ENCODE results near the gene SCAP.

Gene SCAP

DNA sequence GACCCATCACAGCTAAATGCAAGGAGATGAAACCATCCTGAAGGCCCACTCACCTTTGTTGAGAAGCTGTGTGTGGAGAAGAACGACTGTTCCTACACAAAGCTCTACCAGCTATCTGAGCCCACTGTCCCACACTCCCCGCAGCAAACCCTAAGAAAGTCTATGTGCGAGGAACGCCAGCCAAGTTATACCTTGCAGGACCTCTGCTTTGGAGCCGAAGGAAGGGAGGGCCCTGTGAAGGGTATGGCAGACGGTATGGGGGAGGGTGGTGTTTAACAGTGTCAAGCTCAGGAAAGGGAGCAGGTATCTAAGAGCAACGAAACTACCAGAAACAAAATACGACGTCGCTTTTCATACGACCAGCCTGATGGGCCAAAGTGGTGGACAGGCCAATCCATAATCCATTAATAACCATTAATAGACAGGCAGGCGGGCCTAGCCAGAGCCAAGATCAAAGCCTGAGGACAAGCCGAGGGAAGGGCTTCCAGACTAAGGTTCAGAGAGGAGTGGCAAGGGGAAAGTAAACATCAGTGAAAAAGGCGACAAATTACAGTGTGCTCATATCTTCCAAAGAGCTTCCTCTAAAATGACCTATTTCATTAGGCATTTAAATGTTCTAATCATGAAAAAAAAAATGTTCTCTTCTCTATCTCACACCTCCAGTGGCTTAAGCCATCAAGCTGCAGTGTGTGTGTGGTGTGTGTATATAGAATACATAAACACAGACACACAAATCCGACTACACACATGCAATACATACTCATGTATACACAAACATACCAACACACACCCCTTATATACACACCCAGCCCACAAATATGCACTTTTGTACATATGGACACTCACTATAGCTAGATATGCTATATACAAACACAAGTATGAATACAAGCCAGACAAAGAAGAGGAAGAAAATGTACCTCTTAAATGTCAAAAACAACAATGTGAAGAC, 51.0 kb downstream of the SCAP start:
- Histone ChIP-seq H3K27me3 (ENCODE audit: control insufficient read depth, insufficient read depth, low read length) (no peaks in the 10 kb centered on the region), H3K4me1 (peaks cover 7% of the 10 kb centered on the region), H3K9ac (no peak overlapping the region), H3K27ac (no peak overlapping the region), H3K9me3 (ENCODE audit: control insufficient read depth, low read length) (no peaks in the 10 kb centered on the region), H3K4me2 (ENCODE audit: low read length) (no peak overlapping the region), H3K4me3 (ENCODE audit: low read depth, low read length) (no peak overlapping the region), H2AFZ (no peak overlapping the region), H3K79me2 (peaks cover 40% of the 10 kb centered on the region), H3K36me3 (ENCODE audit: control insufficient read depth, insufficient read depth, low read length) (no peaks in the 10 kb centered on the region)
- TF ChIP-seq, protein P1, sequence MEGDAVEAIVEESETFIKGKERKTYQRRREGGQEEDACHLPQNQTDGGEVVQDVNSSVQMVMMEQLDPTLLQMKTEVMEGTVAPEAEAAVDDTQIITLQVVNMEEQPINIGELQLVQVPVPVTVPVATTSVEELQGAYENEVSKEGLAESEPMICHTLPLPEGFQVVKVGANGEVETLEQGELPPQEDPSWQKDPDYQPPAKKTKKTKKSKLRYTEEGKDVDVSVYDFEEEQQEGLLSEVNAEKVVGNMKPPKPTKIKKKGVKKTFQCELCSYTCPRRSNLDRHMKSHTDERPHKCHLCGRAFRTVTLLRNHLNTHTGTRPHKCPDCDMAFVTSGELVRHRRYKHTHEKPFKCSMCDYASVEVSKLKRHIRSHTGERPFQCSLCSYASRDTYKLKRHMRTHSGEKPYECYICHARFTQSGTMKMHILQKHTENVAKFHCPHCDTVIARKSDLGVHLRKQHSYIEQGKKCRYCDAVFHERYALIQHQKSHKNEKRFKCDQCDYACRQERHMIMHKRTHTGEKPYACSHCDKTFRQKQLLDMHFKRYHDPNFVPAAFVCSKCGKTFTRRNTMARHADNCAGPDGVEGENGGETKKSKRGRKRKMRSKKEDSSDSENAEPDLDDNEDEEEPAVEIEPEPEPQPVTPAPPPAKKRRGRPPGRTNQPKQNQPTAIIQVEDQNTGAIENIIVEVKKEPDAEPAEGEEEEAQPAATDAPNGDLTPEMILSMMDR (IDR thresholded peaks at IDR 0.05): no peak

DNA sequence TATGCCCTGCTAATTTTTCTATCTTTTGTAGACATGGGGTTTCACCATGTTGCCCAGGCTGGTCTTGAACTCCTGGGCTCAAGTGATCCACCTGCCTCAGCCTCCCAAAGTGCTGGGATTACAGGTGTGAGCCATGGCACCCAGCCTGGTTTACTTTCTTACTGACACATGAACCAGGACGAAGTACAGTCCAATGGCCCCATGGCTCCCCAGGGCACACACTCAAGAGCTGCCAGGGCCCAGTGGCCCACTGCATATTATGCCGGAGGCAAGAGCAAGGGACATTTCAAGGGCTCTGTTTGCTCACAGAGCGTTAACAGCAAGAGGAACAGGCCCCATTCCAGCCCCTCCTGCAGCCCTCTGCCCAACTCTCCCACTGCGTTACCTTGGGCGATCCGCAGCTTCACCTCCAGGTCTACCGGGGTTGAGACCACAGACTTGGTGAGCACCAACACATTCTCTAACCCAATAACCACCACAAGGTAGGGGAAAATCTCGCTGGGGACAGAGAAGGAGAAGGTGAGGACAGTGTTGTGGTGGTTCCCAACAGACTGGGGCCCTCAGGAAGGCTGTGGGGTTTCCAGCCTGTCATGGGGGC, 52.1 kb downstream of the SCAP start:
- Histone ChIP-seq H3K4me3 (ENCODE audit: low read depth, low read length) (no peak overlapping the region), H3K79me2 (peaks cover 31% of the 10 kb centered on the region), H3K9ac (no peak overlapping the region), H3K27ac (no peak overlapping the region), H3K36me3 (ENCODE audit: control insufficient read depth, insufficient read depth, low read length) (no peaks in the 10 kb centered on the region), H3K4me2 (ENCODE audit: low read length) (no peak overlapping the region), H2AFZ (no peak overlapping the region), H3K9me3 (ENCODE audit: control insufficient read depth, low read length) (no peaks in the 10 kb centered on the region), H3K4me1 (peaks cover 7% of the 10 kb centered on the region), H3K27me3 (ENCODE audit: control insufficient read depth, insufficient read depth, low read length) (no peaks in the 10 kb centered on the region)
- TF ChIP-seq, protein P1 (IDR thresholded peaks at IDR 0.05): no peak

DNA sequence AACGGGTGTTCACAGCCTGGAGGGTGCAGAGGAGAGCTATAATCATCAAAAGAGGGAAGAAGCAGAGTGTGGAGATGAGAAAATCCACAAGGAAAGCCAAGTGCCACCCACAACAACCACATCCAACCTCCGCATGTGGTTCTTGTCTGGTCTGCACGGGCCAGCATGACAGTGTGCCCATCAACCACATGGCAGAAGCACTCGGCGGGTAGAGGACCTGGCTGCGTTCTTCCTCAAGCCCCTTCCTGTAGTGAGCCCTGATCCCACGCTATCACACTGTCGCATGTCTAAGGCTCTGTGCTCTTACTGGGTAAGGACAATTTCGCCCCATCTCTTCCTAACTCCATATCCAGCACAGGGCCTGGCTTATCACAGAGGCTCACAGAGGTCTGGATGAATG, 53.0 kb downstream of the SCAP start:
- H3K4me1 ChIP-seq: peaks cover 7% of the 10 kb centered on the region
- TF ChIP-seq, protein P1 (IDR thresholded peaks at IDR 0.05): no peak
- no peak overlapping the region for H3K4me3 ChIP-seq (ENCODE audit: low read depth, low read length)
- no peak overlapping the region for H3K4me2 ChIP-seq (ENCODE audit: low read length)
- H3K27me3 ChIP-seq (ENCODE audit: control insufficient read depth, insufficient read depth, low read length): no peaks in the 10 kb centered on the region
- H3K79me2 ChIP-seq: peaks cover 22% of the 10 kb centered on the region
- H3K9ac ChIP-seq: no peak overlapping the region
- H3K36me3 ChIP-seq (ENCODE audit: control insufficient read depth, insufficient read depth, low read length): no peaks in the 10 kb centered on the region
- H3K9me3 ChIP-seq (ENCODE audit: control insufficient read depth, low read length): no peaks in the 10 kb centered on the region
- no peak overlapping the region for H2AFZ ChIP-seq
- H3K27ac ChIP-seq: no peak overlapping the region

DNA sequence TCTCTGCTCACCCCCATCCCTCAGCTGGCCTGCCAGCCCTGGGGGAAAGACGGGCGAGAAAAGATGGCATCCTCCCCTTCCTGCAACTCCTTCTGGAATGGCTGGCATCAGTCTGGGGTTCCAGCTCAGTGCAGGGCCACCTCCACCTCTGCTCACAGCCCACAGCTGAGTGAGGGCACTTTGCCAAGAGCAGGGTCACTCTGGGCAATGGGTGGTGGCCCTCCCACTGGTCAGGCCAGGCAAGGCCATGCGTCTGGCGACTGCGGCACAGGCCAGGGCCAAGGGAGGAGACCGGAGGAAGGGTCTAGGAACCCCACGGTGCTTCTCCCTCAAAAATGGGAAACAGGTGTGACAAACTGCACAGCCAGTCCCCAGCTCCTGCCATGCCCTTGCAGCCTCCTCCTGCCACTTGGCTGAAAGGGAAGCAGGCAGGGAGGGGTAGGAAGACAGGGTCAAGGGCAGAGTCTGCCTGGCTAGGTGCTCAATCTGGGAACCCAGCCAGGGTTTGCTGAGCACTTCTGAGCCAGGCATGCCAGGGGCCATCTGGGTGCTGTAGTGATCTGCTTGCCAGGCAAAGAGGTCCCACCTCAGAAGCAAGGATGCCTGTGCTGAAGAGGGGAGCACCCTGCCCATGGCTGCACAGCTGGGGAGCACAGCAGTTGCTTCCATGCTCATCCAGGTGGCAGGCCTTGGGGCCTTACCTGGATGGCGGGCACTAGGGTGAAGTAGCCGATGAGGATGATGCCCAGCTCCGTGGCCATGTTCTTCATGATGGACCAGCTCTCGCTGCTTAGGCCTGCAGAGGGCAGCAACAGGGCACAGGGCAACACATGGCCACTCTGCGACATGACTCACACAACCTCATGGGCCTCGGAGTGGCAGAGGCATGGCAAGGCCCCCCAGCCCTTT, 53.7 kb downstream of the SCAP start:
- Histone ChIP-seq H3K36me3 (ENCODE audit: control insufficient read depth, insufficient read depth, low read length) (no peaks in the 10 kb centered on the region), H3K4me1 (peaks cover 7% of the 10 kb centered on the region), H3K27ac (peak overlapping the region; percentile 45), H3K9me3 (ENCODE audit: control insufficient read depth, low read length) (no peaks in the 10 kb centered on the region), H3K79me2 (peaks cover 15% of the 10 kb centered on the region), H2AFZ (no peak overlapping the region), H3K4me2 (ENCODE audit: low read length) (no peak overlapping the region), H3K4me3 (ENCODE audit: low read depth, low read length) (no peak overlapping the region), H3K9ac (no peak overlapping the region), H3K27me3 (ENCODE audit: control insufficient read depth, insufficient read depth, low read length) (no peaks in the 10 kb centered on the region)
- TF ChIP-seq, protein P1 (IDR thresholded peaks at IDR 0.05): no peak
